C4-2B (cell line): Measurements from ENCODE around the gene IGIP.

Experiments used
- H3K27ac ChIP-seq: fragments of 450-650 bp; 2 replicates; pipeline ENCODE4 v1.5.1; 2017
- ZFX ChIP-seq: fragments of 450-650 bp; IDR thresholded peaks from 2 replicates; pipeline ENCODE4 v1.6.1; 2017
- TF ChIP-seq, protein P1 (sequence below): fragments of 450-650 bp; conservative IDR thresholded peaks from 2 replicates; pipeline ENCODE4 v1.5.1; 2017; ENCODE audit warnings: mild to moderate bottlenecking

The IGIP gene

DNA sequence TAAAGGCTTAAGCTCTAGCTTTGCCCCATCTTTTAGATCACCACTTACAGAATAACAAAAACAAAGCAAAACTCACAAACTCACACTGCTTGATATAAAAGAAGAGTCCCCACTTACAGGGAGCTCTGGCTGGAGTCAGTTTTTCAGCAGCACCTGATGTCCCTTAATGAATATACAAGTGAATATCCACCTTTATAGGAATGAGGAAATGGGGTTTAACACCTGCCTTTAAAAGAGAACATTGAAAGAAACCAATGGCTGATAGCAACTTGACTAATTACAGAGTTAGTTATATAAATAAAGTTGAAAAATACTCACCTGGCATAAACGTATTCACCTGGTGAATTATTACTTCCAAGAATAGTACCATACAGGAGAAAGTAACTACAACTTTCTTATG, 32.6 kb upstream of the IGIP start:
- H3K27ac ChIP-seq, result no peak overlapping the region
- TF ChIP-seq, protein P1, sequence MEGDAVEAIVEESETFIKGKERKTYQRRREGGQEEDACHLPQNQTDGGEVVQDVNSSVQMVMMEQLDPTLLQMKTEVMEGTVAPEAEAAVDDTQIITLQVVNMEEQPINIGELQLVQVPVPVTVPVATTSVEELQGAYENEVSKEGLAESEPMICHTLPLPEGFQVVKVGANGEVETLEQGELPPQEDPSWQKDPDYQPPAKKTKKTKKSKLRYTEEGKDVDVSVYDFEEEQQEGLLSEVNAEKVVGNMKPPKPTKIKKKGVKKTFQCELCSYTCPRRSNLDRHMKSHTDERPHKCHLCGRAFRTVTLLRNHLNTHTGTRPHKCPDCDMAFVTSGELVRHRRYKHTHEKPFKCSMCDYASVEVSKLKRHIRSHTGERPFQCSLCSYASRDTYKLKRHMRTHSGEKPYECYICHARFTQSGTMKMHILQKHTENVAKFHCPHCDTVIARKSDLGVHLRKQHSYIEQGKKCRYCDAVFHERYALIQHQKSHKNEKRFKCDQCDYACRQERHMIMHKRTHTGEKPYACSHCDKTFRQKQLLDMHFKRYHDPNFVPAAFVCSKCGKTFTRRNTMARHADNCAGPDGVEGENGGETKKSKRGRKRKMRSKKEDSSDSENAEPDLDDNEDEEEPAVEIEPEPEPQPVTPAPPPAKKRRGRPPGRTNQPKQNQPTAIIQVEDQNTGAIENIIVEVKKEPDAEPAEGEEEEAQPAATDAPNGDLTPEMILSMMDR, result no peak
- no peak for TF ChIP-seq ZFX

DNA sequence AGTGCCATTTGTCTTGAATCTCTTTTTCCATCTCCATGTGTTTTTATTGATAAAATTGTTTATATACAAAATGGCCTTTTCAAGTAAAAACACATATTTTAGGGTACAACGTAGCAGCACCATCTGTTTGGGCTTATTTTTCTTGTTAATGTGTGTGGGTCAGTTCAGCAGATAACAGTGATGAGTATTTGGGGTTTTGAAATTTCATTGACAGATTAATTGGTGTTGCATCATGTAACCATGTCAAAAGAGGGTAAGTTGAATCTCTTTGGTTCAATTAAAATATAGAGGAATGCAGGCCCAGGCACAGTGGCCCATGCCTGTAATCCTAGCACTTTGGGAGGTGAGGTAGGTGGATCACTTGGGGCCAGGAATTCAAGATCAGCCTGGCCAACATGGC, 31.9 kb upstream of the IGIP start:
- no peak overlapping the region for H3K27ac ChIP-seq
- TF ChIP-seq, protein P1, result no peak
- no peak for TF ChIP-seq ZFX

DNA sequence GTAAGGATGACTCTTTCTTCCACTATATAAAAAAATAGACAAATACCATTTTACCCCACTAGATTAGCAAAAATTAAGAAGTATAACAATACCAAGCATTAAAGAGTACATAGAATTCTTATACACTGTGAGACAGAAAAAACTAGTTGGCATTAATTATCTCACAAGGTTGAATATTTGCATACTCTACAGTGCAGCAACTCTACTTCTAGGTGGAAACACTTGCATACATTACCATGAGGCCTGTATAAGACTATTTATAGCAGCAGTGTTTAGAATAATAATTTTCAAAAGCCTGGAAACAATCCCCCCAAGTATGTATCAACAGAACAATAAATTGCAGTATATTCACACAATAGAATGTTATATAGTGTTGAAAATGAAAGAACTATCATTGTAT, 30.8 kb upstream of the IGIP start:
- no peak for TF ChIP-seq ZFX
- TF ChIP-seq, protein P1, result no peak
- H3K27ac ChIP-seq, result no peak overlapping the region

DNA sequence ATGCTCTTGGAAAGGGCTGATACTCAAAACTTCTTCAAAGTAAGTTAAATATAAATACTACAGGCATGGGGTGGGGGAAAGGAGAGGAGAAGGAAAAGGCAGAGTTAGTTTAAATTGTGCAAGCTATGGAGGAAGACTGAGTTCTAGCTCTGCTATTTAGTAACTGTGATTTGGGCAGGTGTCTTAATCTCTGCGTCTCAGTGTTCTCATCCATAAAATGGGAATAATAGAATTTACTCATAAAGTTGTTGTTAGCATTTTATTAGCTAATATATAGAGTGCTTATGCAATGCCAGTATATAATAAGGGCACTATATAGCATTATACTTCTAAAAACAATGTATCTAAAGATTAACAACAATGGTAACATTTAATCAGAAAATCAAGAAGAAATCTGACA, 24.6 kb upstream of the IGIP start:
- no peak for TF ChIP-seq ZFX
- TF ChIP-seq, protein P1, result no peak
- H3K27ac ChIP-seq, result no peak overlapping the region

DNA sequence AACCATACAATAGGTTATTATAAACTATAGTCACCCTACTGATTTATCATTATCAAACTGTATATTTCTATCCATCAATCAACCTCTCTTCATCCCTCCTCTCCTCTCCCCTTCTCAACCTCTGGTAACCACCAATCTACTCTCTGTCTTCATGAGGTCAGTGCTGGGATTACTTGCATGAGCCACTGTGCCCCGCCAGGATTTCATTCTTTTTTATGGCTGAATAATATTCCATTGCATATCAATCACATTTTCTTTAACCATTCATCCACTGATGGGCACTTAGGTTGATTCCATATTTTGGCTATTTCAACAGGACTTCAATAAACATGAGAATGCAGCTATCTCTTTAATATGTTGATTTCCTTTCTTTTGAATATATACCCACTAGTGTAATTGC, 22.6 kb upstream of the IGIP start:
- no peak overlapping the region for H3K27ac ChIP-seq
- TF ChIP-seq, protein P1, result no peak
- no peak for TF ChIP-seq ZFX

DNA sequence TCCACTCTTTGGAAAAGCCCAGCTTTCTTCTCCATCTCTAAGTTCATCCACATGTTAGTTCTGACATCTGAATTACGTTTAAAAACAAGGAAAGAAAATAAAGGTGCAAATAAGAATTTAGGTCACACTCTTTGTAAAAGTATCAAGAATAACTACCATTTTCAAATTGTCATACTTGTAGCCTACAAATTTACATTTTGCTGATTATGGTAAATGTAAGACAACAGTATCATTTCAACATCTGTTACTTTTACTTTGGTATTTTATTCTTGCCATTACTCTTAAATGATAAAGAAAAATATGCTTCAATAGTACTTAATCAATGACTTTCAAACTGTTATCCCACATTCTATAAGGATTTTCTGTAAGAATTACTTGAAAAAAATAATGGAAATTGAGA, 21.6 kb upstream of the IGIP start:
- no peak overlapping the region for H3K27ac ChIP-seq
- TF ChIP-seq, protein P1, result no peak
- no peak for TF ChIP-seq ZFX

DNA sequence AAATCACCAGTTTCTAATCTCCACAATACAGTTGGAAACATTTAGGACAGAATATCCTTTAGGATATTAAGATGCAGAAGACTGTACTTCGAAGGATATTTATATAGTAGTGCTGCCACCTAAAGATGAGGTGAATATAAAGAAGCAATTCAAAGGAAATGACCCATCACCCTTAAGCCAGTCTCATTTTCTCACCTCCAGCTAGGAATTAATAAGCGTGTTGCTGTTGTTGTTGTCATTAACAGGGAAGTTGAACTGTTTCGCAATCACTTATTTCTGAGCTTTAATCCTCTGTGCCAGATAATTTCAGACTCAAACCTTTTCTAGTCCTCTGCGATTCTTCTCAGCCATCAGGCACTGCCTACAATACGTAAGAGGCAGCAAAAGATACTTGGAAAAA, 19.6 kb upstream of the IGIP start:
- no peak overlapping the region for H3K27ac ChIP-seq
- TF ChIP-seq, protein P1, result peak; percentile 9; the same call in 1 of the 2 replicates
- TF ChIP-seq ZFX, result no peak
